Astrocyte (in vitro differentiated cells and primary cell): ENCODE results near the gene USP44.

Source experiments
- CTCF ChIP-seq: IDR thresholded peaks from 2 replicates; pipeline ENCODE4 v1.5.1; 2011; ENCODE audit warnings: low read depth, mild to moderate bottlenecking, inconsistent platforms, low read length, moderate library complexity; ENCODE audit not compliant: insufficient read depth
- EZH2 ChIP-seq: IDR thresholded peaks from 2 replicates; pipeline ENCODE4 v1.6.1; 2012; ENCODE audit warnings: mild to moderate bottlenecking, low read length, inconsistent platforms; ENCODE audit not compliant: insufficient read depth

DNA sequence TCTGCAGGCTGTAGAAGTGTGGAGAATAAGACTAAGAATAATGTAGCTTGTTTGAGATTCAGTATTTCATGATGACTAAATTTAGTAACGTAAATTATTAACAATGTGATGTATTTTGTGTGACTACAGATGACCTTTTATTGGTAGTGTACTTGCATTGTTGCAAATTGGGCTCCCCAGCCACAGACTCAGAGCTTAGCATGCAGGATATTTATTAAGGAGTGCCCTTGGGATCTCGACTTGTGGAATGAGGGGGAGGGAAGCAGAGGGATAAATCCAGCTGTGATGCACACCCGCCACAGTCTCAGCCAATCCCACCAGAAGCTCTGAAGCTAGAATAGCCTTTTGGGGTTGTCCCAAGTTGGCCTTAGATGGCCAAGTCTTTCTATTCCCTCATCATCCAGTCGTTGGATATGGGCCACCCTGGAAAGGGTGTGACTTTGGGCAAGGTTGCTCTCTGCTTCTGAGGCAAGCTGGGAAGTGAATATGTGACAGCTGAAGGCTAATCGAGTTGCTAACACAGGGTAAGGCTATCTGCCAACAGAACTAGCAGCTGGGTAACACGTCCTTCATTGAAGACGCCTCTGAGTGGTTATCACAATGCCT is 42.1 kb upstream of the USP44 start:
- TF ChIP-seq CTCF (no peak), EZH2 (no peak)
